BE2C (cell line): ENCODE results near the gene TNFSF11.

ENCODE experiments used
- DNase-seq: peaks from one replicate; pipeline ENCODE4 v3.0.0-alpha.2; 2020
- H3K27me3 ChIP-seq: fragments of 250-450 bp; sonication (Bioruptor Pico); 2 replicates; pipeline ENCODE4 v1.5.1; 2020; ENCODE audit warnings: mild to moderate bottlenecking
- H3K36me3 ChIP-seq: fragments of 250-450 bp; sonication (Bioruptor Pico); 2 replicates; pipeline ENCODE4 v1.5.1; 2020; ENCODE audit warnings: mild to moderate bottlenecking
- H3K4me1 ChIP-seq: fragments of 250-450 bp; sonication (Bioruptor Pico); 2 replicates; pipeline ENCODE4 v1.5.1; 2020
- H3K4me3 ChIP-seq: 2 replicates; pipeline ENCODE4 v1.5.1; 2011; ENCODE audit warnings: low read depth, low read length
- H3K9me3 ChIP-seq: fragments of 250-450 bp; sonication (Bioruptor Pico); 2 replicates; pipeline ENCODE4 v1.5.1; 2020
- CTCF ChIP-seq: IDR thresholded peaks from 2 replicates; pipeline ENCODE4 v1.5.1; 2012; ENCODE audit warnings: mild to moderate bottlenecking, low read depth, low read length

TNFSF11 gene

DNA sequence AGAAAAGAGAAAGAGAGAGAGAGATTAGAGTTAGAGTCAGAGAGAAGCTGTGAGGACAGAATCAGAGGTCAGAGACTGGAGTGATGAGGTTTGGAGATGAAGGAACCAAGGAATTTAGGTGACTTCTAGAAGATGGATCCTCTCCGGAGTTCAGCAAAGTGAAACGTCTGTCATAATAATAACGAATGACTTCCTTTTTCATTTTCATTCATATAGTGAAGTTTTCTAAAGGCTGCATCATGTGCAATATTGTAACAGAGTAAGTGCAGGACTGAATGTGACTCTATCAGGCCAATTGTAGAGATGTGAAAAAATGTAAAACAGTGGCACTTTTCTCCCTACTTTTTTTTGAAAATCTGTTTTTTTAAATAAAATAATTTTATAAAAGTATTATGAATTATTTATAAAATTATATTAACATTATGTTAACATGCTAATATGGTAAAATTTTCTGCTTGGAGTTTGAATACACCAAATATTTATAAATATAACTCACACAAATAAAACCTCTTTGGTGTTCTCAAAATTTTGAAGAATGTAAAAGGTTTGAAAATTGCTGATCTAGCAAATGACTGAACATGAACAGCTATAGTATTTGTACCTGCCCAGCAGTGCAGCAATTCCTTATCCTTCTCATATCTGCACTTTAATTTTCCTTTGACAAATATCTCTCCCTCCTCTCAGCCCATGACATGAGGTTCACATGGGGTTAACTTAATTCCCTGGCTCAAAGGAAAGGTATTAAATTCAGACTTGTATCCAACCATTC, 4.2 kb upstream of the TNFSF11 start:
- Histone ChIP-seq H3K4me1 (no peaks in the 10 kb centered on the region), H3K4me3 (no peak overlapping the region), H3K9me3 (no peaks in the 10 kb centered on the region; the same call in 1 of the 2 replicates), H3K27me3 (peaks cover 44% of the 10 kb centered on the region), H3K36me3 (no peaks in the 10 kb centered on the region)
- no peak for TF ChIP-seq CTCF
- no peak for DNase-seq

GRCh38 chr13:42571895-42572294, 2.1 kb upstream of the TNFSF11 start:
- Histone ChIP-seq H3K4me3 (no peak overlapping the region), H3K27me3 (peaks cover 65% of the 10 kb centered on the region), H3K4me1 (no peaks in the 10 kb centered on the region), H3K9me3 (no peaks in the 10 kb centered on the region; the same call in 1 of the 2 replicates), H3K36me3 (no peaks in the 10 kb centered on the region)
- no peak for DNase-seq
- TF ChIP-seq CTCF, result no peak

DNA sequence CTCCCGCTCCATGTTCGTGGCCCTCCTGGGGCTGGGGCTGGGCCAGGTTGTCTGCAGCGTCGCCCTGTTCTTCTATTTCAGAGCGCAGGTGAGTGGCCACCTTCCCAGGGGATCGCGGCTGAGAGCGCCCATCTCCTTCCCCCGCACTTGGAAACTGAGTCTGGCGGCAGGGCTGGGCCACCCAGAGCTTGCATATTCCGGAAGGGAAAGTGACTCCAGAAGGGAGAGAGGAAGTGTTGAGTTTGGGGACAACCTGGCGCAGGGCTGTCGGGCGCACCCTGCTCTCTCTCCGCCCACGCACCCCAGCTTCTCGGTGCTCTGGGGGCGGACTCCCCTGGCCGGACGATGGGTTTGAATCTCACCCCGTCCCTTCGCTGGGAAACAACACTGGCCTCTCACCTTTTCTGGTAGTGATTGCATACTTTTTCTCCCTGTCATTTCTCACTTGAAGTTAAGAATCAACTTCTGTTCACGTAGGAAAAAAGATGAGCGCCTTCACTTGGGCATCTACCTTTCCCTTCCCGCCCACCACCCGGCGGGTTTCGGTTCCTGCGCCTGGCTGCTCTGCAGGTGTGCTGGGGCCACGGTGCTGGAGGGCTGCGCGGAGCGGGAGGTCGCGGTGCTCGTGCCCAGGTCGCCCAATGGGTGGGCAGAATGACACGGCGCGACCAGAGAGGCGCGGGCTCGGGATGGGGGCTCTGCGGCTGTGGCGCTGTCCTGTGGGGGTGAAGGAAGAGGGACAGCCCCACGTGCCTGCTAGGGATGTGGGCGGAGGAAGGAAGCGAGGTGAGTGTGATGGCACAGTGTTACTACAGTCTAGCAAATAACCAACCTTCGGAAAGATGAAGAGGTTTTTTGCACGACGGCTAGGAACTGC, 721 bp downstream of the TNFSF11 start:
- Histone ChIP-seq H3K4me3 (no peak overlapping the region), H3K4me1 (no peaks in the 10 kb centered on the region), H3K36me3 (no peaks in the 10 kb centered on the region), H3K9me3 (no peaks in the 10 kb centered on the region; the same call in 1 of the 2 replicates), H3K27me3 (peaks cover 76% of the 10 kb centered on the region)
- no peak for DNase-seq
- no peak for TF ChIP-seq CTCF

- H3K4me3 ChIP-seq, result no peak overlapping the region
- TF ChIP-seq CTCF, result no peak
- DNase-seq, result no peak
- H3K9me3 ChIP-seq, result no peaks in the 10 kb centered on the region; the same call in 1 of the 2 replicates
- no peaks in the 10 kb centered on the region for H3K36me3 ChIP-seq
- H3K4me1 ChIP-seq, result no peaks in the 10 kb centered on the region
- peaks cover 72% of the 10 kb centered on the region for H3K27me3 ChIP-seq
Observed at GRCh38 chr13:42575938-42576337, 2.0 kb downstream of the TNFSF11 start.

DNA sequence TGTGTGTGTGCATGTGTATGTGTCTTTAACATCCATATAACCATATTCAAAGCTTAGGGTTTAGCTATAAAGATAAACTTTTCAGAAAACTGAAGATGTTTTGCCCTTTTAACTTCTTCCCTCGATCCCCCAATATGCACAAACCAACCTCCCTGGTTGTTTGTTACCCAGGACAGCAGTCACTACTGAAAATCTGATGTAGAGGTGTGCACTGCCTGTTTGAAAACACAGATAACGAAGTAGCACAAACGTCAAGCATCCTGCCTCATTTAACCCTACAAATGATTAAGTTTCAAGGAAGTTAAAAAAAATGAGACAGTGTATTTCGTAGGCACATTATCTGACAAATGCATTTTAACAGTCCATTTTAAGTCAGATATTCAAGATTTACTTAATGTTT, 3.6 kb downstream of the TNFSF11 start:
- Histone ChIP-seq H3K9me3 (no peaks in the 10 kb centered on the region), H3K27me3 (peaks cover 56% of the 10 kb centered on the region), H3K4me3 (no peak overlapping the region), H3K36me3 (no peaks in the 10 kb centered on the region), H3K4me1 (no peaks in the 10 kb centered on the region)
- DNase-seq, result no peak
- no peak for TF ChIP-seq CTCF
